GM23338 (cell line): Measurements from ENCODE around the gene BMP8A.

Experiments used
- CREB1 ChIP-seq: fragments of 250-450 bp; sonication (Bioruptor Pico); IDR thresholded peaks from 2 replicates; pipeline ENCODE4 v1.5.0; 2020; ENCODE audit warnings: low read depth, mild to moderate bottlenecking, moderate library complexity
- CTCF ChIP-seq, 2 experiments: fragments of 200-600 bp in 1 of 2; sonication (generic) in 1 of 2; conservative IDR thresholded peaks; 2 replicates each; pipeline versions ENCODE4 v1.5.1 to v1.6.1; 2016 to 2017; ENCODE audit warnings: antibody characterized with exemption in 2 of 2, low read depth in 2 of 2, mild to moderate bottlenecking in 2 of 2, moderate library complexity in 1 of 2
- ETS1 ChIP-seq: IDR thresholded peaks from 2 replicates; pipeline ENCODE4 v1.6.1; 2016; ENCODE audit warnings: antibody characterized with exemption
- EZH2 ChIP-seq: fragments of 200-600 bp; sonication (generic); IDR thresholded peaks from one replicate; pipeline ENCODE4 v1.8.0; 2017; ENCODE audit warnings: antibody characterized with exemption, mild to moderate bottlenecking, low read depth; ENCODE audit not compliant: unreplicated experiment
- EZH2phosphoT487 ChIP-seq: fragments of 200-600 bp; sonication (generic); IDR thresholded peaks from one replicate; pipeline ENCODE4 v1.8.1; 2018; ENCODE audit warnings: antibody characterized with exemption; ENCODE audit not compliant: unreplicated experiment
- JUNB ChIP-seq: IDR thresholded peaks from one replicate; pipeline ENCODE4 v1.6.1; 2016; ENCODE audit warnings: antibody characterized with exemption; ENCODE audit not compliant: unreplicated experiment
- NANOG ChIP-seq: IDR thresholded peaks from 2 replicates; pipeline ENCODE4 v1.6.1; 2016; ENCODE audit warnings: antibody characterized with exemption, borderline replicate concordance
- POLR2AphosphoS5 ChIP-seq: IDR thresholded peaks from 2 replicates; pipeline ENCODE4 v1.6.1; 2016; ENCODE audit warnings: antibody characterized with exemption, low read depth
- STAT1 ChIP-seq: IDR thresholded peaks from one replicate; pipeline ENCODE4 v1.6.1; 2016; ENCODE audit warnings: antibody characterized with exemption; ENCODE audit not compliant: unreplicated experiment
- ZNF331 ChIP-seq: fragments of 250-450 bp; sonication (Bioruptor Pico); IDR thresholded peaks from 2 replicates; pipeline ENCODE4 v1.5.0; 2020; ENCODE audit warnings: low read depth, mild to moderate bottlenecking, moderate library complexity
- TF ChIP-seq, protein P1 (sequence below): IDR thresholded peaks from one replicate; pipeline ENCODE4 v1.6.1; 2018; ENCODE audit warnings: antibody characterized with exemption; ENCODE audit not compliant: unreplicated experiment

DNA sequence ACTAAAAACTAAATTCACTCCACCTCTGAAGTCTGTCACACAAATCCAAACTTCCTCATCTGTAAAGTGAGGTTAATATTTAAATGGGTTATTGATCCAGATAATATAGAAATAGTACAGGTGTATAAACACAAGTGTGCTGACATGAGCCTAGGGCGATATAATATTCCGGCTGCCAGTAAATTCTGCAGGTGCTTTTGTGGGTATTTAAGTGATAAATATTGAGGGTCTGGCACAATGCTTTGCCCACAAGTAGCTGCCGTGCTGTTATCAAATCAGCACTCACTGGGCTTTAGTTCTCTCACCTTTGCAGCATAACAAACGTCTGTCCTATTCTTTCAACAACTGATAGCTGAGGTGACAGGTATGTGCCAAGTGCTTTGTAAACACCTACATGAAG, 77.6 kb downstream of the BMP8A start:
- TF ChIP-seq CTCF (conservative IDR thresholded peaks at IDR 0.05; ENCODE audit: low read depth in 2 of 2): no peak
- TF ChIP-seq CREB1 (CRISPR knock-in tag): no peak
- TF ChIP-seq POLR2AphosphoS5: no peak
- TF ChIP-seq, protein P1, sequence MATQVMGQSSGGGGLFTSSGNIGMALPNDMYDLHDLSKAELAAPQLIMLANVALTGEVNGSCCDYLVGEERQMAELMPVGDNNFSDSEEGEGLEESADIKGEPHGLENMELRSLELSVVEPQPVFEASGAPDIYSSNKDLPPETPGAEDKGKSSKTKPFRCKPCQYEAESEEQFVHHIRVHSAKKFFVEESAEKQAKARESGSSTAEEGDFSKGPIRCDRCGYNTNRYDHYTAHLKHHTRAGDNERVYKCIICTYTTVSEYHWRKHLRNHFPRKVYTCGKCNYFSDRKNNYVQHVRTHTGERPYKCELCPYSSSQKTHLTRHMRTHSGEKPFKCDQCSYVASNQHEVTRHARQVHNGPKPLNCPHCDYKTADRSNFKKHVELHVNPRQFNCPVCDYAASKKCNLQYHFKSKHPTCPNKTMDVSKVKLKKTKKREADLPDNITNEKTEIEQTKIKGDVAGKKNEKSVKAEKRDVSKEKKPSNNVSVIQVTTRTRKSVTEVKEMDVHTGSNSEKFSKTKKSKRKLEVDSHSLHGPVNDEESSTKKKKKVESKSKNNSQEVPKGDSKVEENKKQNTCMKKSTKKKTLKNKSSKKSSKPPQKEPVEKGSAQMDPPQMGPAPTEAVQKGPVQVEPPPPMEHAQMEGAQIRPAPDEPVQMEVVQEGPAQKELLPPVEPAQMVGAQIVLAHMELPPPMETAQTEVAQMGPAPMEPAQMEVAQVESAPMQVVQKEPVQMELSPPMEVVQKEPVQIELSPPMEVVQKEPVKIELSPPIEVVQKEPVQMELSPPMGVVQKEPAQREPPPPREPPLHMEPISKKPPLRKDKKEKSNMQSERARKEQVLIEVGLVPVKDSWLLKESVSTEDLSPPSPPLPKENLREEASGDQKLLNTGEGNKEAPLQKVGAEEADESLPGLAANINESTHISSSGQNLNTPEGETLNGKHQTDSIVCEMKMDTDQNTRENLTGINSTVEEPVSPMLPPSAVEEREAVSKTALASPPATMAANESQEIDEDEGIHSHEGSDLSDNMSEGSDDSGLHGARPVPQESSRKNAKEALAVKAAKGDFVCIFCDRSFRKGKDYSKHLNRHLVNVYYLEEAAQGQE: no peak
- no peak for TF ChIP-seq EZH2
- TF ChIP-seq EZH2phosphoT487: no peak
- TF ChIP-seq JUNB: no peak
- no peak for TF ChIP-seq ETS1
- no peak for TF ChIP-seq NANOG
- TF ChIP-seq ZNF331: no peak
- no peak for TF ChIP-seq STAT1
